Measurements from ENCODE around the gene PFKFB2. TPM values are rescaled to one million over a fixed set of nuclear protein-coding genes. Genes with fewer than 3 reads are reported as not detected.

Gene PFKFB2
- total RNA-seq, 1 donor from 2014 or later: 10.0 TPM

GRCh38 chr1:207018707-207019106, 34.4 kb upstream of the PFKFB2 start:
- TF ChIP-seq EZH2phosphoT487 (IDR thresholded peaks at IDR 0.05) (no peak), CTCF (IDR thresholded peaks at IDR 0.05) (no peak), EZH2 (IDR thresholded peaks at IDR 0.05) (no peak)
- Histone ChIP-seq H4K20me1 (ENCODE audit: low read depth) (no peaks in the 10 kb centered on the region), H3K27me3 (no peaks in the 10 kb centered on the region), H3K27ac (no peak overlapping the region), H3K36me3 (no peaks in the 10 kb centered on the region), H3K4me2 (no peak overlapping the region), H3K9ac (no peak overlapping the region), H3K4me3 (no peak overlapping the region), H2AFZ (replicated peaks) (no peak overlapping the region), H3K4me1 (no peaks in the 10 kb centered on the region), H3K79me2 (ENCODE audit: low read depth) (no peaks in the 10 kb centered on the region), H3F3A (ENCODE audit: low read depth) (no peaks in the 10 kb centered on the region), H3K9me3 (ENCODE audit: low read depth) (no peaks in the 10 kb centered on the region)
- Mint-ChIP-seq H3K4me1 (no peaks in the 10 kb centered on the region), H3K9me3 (no peaks in the 10 kb centered on the region), H3K36me3 (no peaks in the 10 kb centered on the region), H3K27me3 (ENCODE audit: insufficient read depth, low read depth) (peaks cover 13% of the 10 kb centered on the region), H3K27ac (no peak overlapping the region), H3K4me3 (no peak overlapping the region)
- DNase-seq (ENCODE audit: low spot score): no peak

GRCh38 chr1:207019161-207019560, 33.9 kb upstream of the PFKFB2 start:
- TF ChIP-seq CTCF (IDR thresholded peaks at IDR 0.05) (no peak), EZH2phosphoT487 (IDR thresholded peaks at IDR 0.05) (no peak), EZH2 (IDR thresholded peaks at IDR 0.05) (no peak)
- no peaks in the 10 kb centered on the region for H3F3A ChIP-seq (ENCODE audit: low read depth)
- H3K27ac ChIP-seq: no peak overlapping the region
- Mint-ChIP-seq H3K4me1 (no peaks in the 10 kb centered on the region), H3K27ac (no peak overlapping the region), H3K9me3 (no peaks in the 10 kb centered on the region), H3K36me3 (no peaks in the 10 kb centered on the region), H3K27me3 (ENCODE audit: insufficient read depth, low read depth) (peaks cover 10% of the 10 kb centered on the region), H3K4me3 (no peak overlapping the region)
- no peaks in the 10 kb centered on the region for H3K36me3 ChIP-seq
- H4K20me1 ChIP-seq (ENCODE audit: low read depth): no peaks in the 10 kb centered on the region
- no peaks in the 10 kb centered on the region for H3K4me1 ChIP-seq
- no peaks in the 10 kb centered on the region for H3K79me2 ChIP-seq (ENCODE audit: low read depth)
- no peaks in the 10 kb centered on the region for H3K27me3 ChIP-seq
- H3K9ac ChIP-seq: no peak overlapping the region
- H2AFZ ChIP-seq (replicated peaks): no peak overlapping the region
- no peak overlapping the region for H3K4me3 ChIP-seq
- no peaks in the 10 kb centered on the region for H3K9me3 ChIP-seq (ENCODE audit: low read depth)
- no peak for DNase-seq (ENCODE audit: low spot score)
- H3K4me2 ChIP-seq: no peak overlapping the region

- no peak for TF ChIP-seq EZH2phosphoT487 (IDR thresholded peaks at IDR 0.05)
- TF ChIP-seq EZH2 (IDR thresholded peaks at IDR 0.05): no peak
- no peak for TF ChIP-seq CTCF (IDR thresholded peaks at IDR 0.05)
- no peaks in the 10 kb centered on the region for H3K9me3 ChIP-seq (ENCODE audit: low read depth)
- peaks cover 4% of the 10 kb centered on the region for H3K4me1 Mint-ChIP-seq
- H3K9me3 Mint-ChIP-seq: no peaks in the 10 kb centered on the region
- no peak overlapping the region for H3K4me2 ChIP-seq
- no peak for DNase-seq (ENCODE audit: low spot score)
- no peak overlapping the region for H3K27ac Mint-ChIP-seq
- no peak overlapping the region for H3K4me3 Mint-ChIP-seq
- H2AFZ ChIP-seq (replicated peaks): no peak overlapping the region
- H3K27me3 ChIP-seq: no peaks in the 10 kb centered on the region
- peaks cover 10% of the 10 kb centered on the region for H3K27me3 Mint-ChIP-seq (ENCODE audit: insufficient read depth, low read depth)
- H3K4me1 ChIP-seq: no peaks in the 10 kb centered on the region
- H3F3A ChIP-seq (ENCODE audit: low read depth): no peaks in the 10 kb centered on the region
- no peak overlapping the region for H3K27ac ChIP-seq
- no peaks in the 10 kb centered on the region for H4K20me1 ChIP-seq (ENCODE audit: low read depth)
- no peaks in the 10 kb centered on the region for H3K79me2 ChIP-seq (ENCODE audit: low read depth)
- H3K4me3 ChIP-seq: no peak overlapping the region
- H3K9ac ChIP-seq: no peak overlapping the region
- no peaks in the 10 kb centered on the region for H3K36me3 Mint-ChIP-seq
- H3K36me3 ChIP-seq: no peaks in the 10 kb centered on the region
Measured at GRCh38 chr1:207019661-207020060, 33.4 kb upstream of the PFKFB2 start.

Data from neural progenitor cell (in vitro differentiated cells).